Naive thymus-derived CD8-positive, alpha-beta T cell (primary cell): ENCODE measurements around the gene ANAPC13. TPM values are rescaled to one million over a fixed set of nuclear protein-coding genes. Genes with fewer than 3 reads are reported as not detected.
A peak's percentile ranks its signal among the peaks of the same experiment; 100 is the strongest.

Experiments used
- ATAC-seq, 2 donors: fragments of 150-1000 bp; cut with Tn5 transposase in 1 of 2; sonication (Bioruptor Pico), chemical (Tn5 transposase) in 1 of 2; 1 replicate in 1 of 2; 2 replicates in 1 of 2; pipeline ENCODE4 v1.10.0; 2021; ENCODE audit warnings: mild to moderate bottlenecking in 2 of 2, moderate library complexity in 2 of 2
- POLR2A ChIA-PET: fragments of 350-600 bp; sonication (Branson Sonifier 250); formaldehyde crosslinking; loops from one replicate; lab custom pipeline; 2021; ENCODE audit warnings: antibody characterized with exemption; lab: Charles Lee
- DNase-seq, 10 donors: peaks; one replicate each; pipeline versions ENCODE4 v3.0.0 to v3.0.0-alpha.2; 2020 to 2022
- H3K27ac Mint-ChIP-seq, 10 donors: one replicate each; pipeline ENCODE4 v1.8.0; 2020 to 2022; ENCODE audit warnings: mild to moderate bottlenecking in 10 of 10, mixed read lengths in 10 of 10, moderate library complexity in 4 of 10, inconsistent platforms in 1 of 10
- H3K27me3 Mint-ChIP-seq, 5 donors: one replicate each; pipeline ENCODE4 v1.8.0; 2021 to 2022; ENCODE audit warnings: mixed read lengths in 5 of 5
- H3K36me3 Mint-ChIP-seq, 3 donors: one replicate each; pipeline ENCODE4 v1.8.0; 2020 to 2022; ENCODE audit warnings: mixed read lengths in 3 of 3, mild to moderate bottlenecking in 2 of 3, inconsistent platforms in 1 of 3
- H3K4me1 Mint-ChIP-seq, 4 donors: one replicate each; pipeline ENCODE4 v1.8.0; 2021 to 2022; ENCODE audit warnings: mixed read lengths in 4 of 4
- H3K4me3 Mint-ChIP-seq, 10 donors: one replicate each; pipeline ENCODE4 v1.8.0; 2020 to 2022; ENCODE audit warnings: mild to moderate bottlenecking in 10 of 10, mixed read lengths in 10 of 10, moderate library complexity in 6 of 10, inconsistent platforms in 1 of 10
- H3K9me3 Mint-ChIP-seq, 9 donors: one replicate each; pipeline ENCODE4 v1.8.0; 2020 to 2022; ENCODE audit warnings: mixed read lengths in 9 of 9, mild to moderate bottlenecking in 3 of 9, inconsistent platforms in 1 of 9, moderate library complexity in 1 of 9
- polyA plus RNA-seq, 3 donors: library from polyadenylated mRNA; unstranded; fragments of 300-500 nt; fragmentation: Illumina TruSeq; gene quantifications; one replicate each; pipeline ENCODE4 v1.2.3, GENCODE V29; 2021
- total RNA-seq, 8 experiments: library from RNA in 2 of 8; stranded (reverse) in 2 of 8; gene quantifications; one replicate each; pipeline ENCODE4 v1.2.3 and lab custom pipeline; 2021 to 2026

The ANAPC13 gene
- total and polyA plus RNA-seq, 5 experiments from 2014 or later, result 36.1 to 96.1 (median 88.9) TPM

- H3K9me3 Mint-ChIP-seq, result peaks cover 11 to 43% (median 40%) of the 10 kb centered on the region in 9 donors
- H3K36me3 Mint-ChIP-seq, result peaks cover 57 to 84% (median 83%) of the 10 kb centered on the region in 3 donors
- no peak overlapping the region for H3K4me3 Mint-ChIP-seq
- H3K27ac Mint-ChIP-seq, result peak overlapping the region in 1 of 10 donors; percentile 37
- peaks cover 24 to 40% (median 37%) of the 10 kb centered on the region in 4 donors for H3K4me1 Mint-ChIP-seq
- no peak for DNase-seq
- POLR2A ChIA-PET, result no interaction called here
- H3K27me3 Mint-ChIP-seq, result no peaks in the 10 kb centered on the region
- no peak for ATAC-seq
These were observed 19.7 kb upstream of the ANAPC13 start for GRCh38 chr3:134505485-134505884.

GRCh38 chr3:134504132-134504531 is 18.3 kb upstream of the ANAPC13 start:
- Mint-ChIP-seq H3K36me3 (peaks cover 52 to 86% (median 84%) of the 10 kb centered on the region in 3 donors), H3K4me1 (peaks cover 28 to 50% (median 45%) of the 10 kb centered on the region in 4 donors), H3K27ac (no peak overlapping the region), H3K9me3 (peaks cover 11 to 43% (median 40%) of the 10 kb centered on the region in 9 donors), H3K27me3 (no peaks in the 10 kb centered on the region), H3K4me3 (peak overlapping the region in 1 of 10 donors; percentile 14)
- ATAC-seq (no peak), DNase-seq (no peak)
- POLR2A ChIA-PET, result no interaction called here

- Mint-ChIP-seq H3K36me3 (peaks cover 48 to 86% (median 83%) of the 10 kb centered on the region in 3 donors), H3K9me3 (peaks cover 13 to 43% (median 40%) of the 10 kb centered on the region in 9 donors), H3K4me3 (peak overlapping the region in 3 of 10 donors; percentile 6 to 46 (median 27)), H3K27me3 (no peaks in the 10 kb centered on the region), H3K27ac (no peak overlapping the region), H3K4me1 (peaks cover 35 to 59% (median 53%) of the 10 kb centered on the region in 4 donors)
- ATAC-seq (no peak), DNase-seq (no peak)
- POLR2A ChIA-PET, result no interaction called here
These were observed 17.5 kb upstream of the ANAPC13 start for GRCh38 chr3:134503266-134503665.

- Mint-ChIP-seq H3K4me1 (peaks cover 43 to 73% (median 72%) of the 10 kb centered on the region in 4 donors), H3K36me3 (peaks cover 25 to 66% (median 58%) of the 10 kb centered on the region in 3 donors), H3K27ac (peak overlapping the region in 3 of 10 donors; percentile 8 to 64 (median 56)), H3K27me3 (no peaks in the 10 kb centered on the region), H3K9me3 (peaks cover 0 to 10% (median 5%) of the 10 kb centered on the region in 9 donors), H3K4me3 (no peak overlapping the region)
- POLR2A ChIA-PET, result no interaction called here
- ATAC-seq (no peak), DNase-seq (no peak)
These were observed 10.8 kb upstream of the ANAPC13 start for GRCh38 chr3:134496471-134497071.

- no peaks in the 10 kb centered on the region for H3K27me3 Mint-ChIP-seq
- POLR2A ChIA-PET, result no interaction called here
- peaks cover 0 to 4% (median under 1%) of the 10 kb centered on the region in 9 donors for H3K9me3 Mint-ChIP-seq
- no peak overlapping the region for H3K4me3 Mint-ChIP-seq
- H3K27ac Mint-ChIP-seq, result peak overlapping the region in 3 of 10 donors; percentile 8 to 64 (median 56)
- ATAC-seq (no peak), DNase-seq (no peak)
- peaks cover 21 to 60% (median 53%) of the 10 kb centered on the region in 3 donors for H3K36me3 Mint-ChIP-seq
- peaks cover 42 to 71% (median 68%) of the 10 kb centered on the region in 4 donors for H3K4me1 Mint-ChIP-seq
These were observed 10.2 kb upstream of the ANAPC13 start for GRCh38 chr3:134495980-134496379.

- Mint-ChIP-seq H3K27me3 (no peaks in the 10 kb centered on the region), H3K27ac (no peak overlapping the region), H3K36me3 (peaks cover 15 to 46% (median 40%) of the 10 kb centered on the region in 3 donors), H3K4me3 (no peak overlapping the region), H3K9me3 (peaks cover 0 to 2% (median 0%) of the 10 kb centered on the region in 9 donors), H3K4me1 (peaks cover 37 to 69% (median 67%) of the 10 kb centered on the region in 4 donors)
- DNase-seq (no peak), ATAC-seq (no peak)
- POLR2A ChIA-PET, result interaction anchor here (1.1 kb wide), 1 partner anchor 9 kb away, joined by 4 read pairs; the partner anchor contains the start of genes ANAPC13 and CEP63
These were observed 8.7 kb upstream of the ANAPC13 start for GRCh38 chr3:134494495-134494894.

GRCh38 chr3:134487406-134487805 is 1.6 kb upstream of the ANAPC13 start:
- H3K36me3 Mint-ChIP-seq, result peaks cover 0 to 10% (median 0%) of the 10 kb centered on the region in 3 donors
- no peaks in the 10 kb centered on the region for H3K9me3 Mint-ChIP-seq
- H3K27me3 Mint-ChIP-seq, result no peaks in the 10 kb centered on the region
- H3K27ac Mint-ChIP-seq, result peak overlapping the region; percentile 64 to 99 (median 94)
- POLR2A ChIA-PET, result interaction anchor here (2.1 kb wide), 1 partner anchor 237 kb away, joined by 15 read pairs; the partner anchor contains the start of gene RYK
- no peak for DNase-seq
- peak overlapping the region; percentile 76 to 100 (median 99) for H3K4me3 Mint-ChIP-seq
- no peak for ATAC-seq
- peaks cover 23 to 68% (median 65%) of the 10 kb centered on the region in 4 donors for H3K4me1 Mint-ChIP-seq

- ATAC-seq (peak; percentile 44 to 46), DNase-seq (peak in 8 of 10 donors; percentile 14 to 68 (median 51))
These were observed 824 bp upstream of the ANAPC13 start for GRCh38 chr3:134486577-134487041.

GRCh38 chr3:134485075-134485717 is 589 bp downstream of the ANAPC13 start:
- Mint-ChIP-seq H3K4me1 (peaks cover 23 to 71% (median 65%) of the 10 kb centered on the region in 4 donors), H3K27ac (peak overlapping the region; percentile 99 to 100 (median 99)), H3K36me3 (peaks cover 0 to 31% (median 4%) of the 10 kb centered on the region in 3 donors), H3K9me3 (no peaks in the 10 kb centered on the region), H3K27me3 (no peaks in the 10 kb centered on the region), H3K4me3 (peak overlapping the region; percentile 96 to 100 (median 100))
- peak; percentile 3 to 12 for ATAC-seq
- POLR2A ChIA-PET, result interaction anchor here (1.1 to 3.1 kb wide), 6 partner anchors 9 to 912 kb away, joined by 3 to 25 read pairs (median 4); partner anchors contain the start of genes CDV3, RYK and TOPBP1
- DNase-seq, result peak in 3 of 10 donors; percentile 66 to 91 (median 80)

More at GRCh38 chr3:134486577-134487041, 824 bp upstream of the ANAPC13 start:
- POLR2A ChIA-PET, result interaction anchor here (1.1 to 3.1 kb wide), 4 partner anchors 8 to 913 kb away, joined by 3 to 25 read pairs (median 10); partner anchors contain the start of genes CDV3 and RYK
- no peaks in the 10 kb centered on the region for H3K27me3 Mint-ChIP-seq
- peak overlapping the region; percentile 32 to 100 (median 99) for H3K27ac Mint-ChIP-seq
- H3K4me1 Mint-ChIP-seq, result peaks cover 23 to 69% (median 65%) of the 10 kb centered on the region in 4 donors
- peaks cover 0 to 17% (median 0%) of the 10 kb centered on the region in 3 donors for H3K36me3 Mint-ChIP-seq
- H3K9me3 Mint-ChIP-seq, result no peaks in the 10 kb centered on the region
- H3K4me3 Mint-ChIP-seq, result peak overlapping the region; percentile 96 to 100 (median 100)

GRCh38 chr3:134483195-134483900 is 2.4 kb downstream of the ANAPC13 start:
- peak overlapping the region in 9 of 10 donors; percentile 30 to 100 (median 96) for H3K4me3 Mint-ChIP-seq
- H3K36me3 Mint-ChIP-seq, result peaks cover 0 to 44% (median 7%) of the 10 kb centered on the region in 3 donors
- no peaks in the 10 kb centered on the region for H3K9me3 Mint-ChIP-seq
- H3K27me3 Mint-ChIP-seq, result no peaks in the 10 kb centered on the region
- ATAC-seq, result no peak
- POLR2A ChIA-PET, result interaction anchor here (0.8 to 3.1 kb wide), 3 partner anchors 10 to 1795 kb away, joined by 3 to 25 read pairs (median 4); partner anchors contain the start of gene CDV3
- peak overlapping the region in 8 of 10 donors; percentile 13 to 80 (median 44) for H3K27ac Mint-ChIP-seq
- no peak for DNase-seq
- H3K4me1 Mint-ChIP-seq, result peaks cover 23 to 58% (median 53%) of the 10 kb centered on the region in 4 donors

GRCh38 chr3:134482622-134483021 is 3.2 kb downstream of the ANAPC13 start:
- no peak for ATAC-seq
- POLR2A ChIA-PET, result no interaction called here
- no peaks in the 10 kb centered on the region for H3K9me3 Mint-ChIP-seq
- no peak overlapping the region for H3K4me3 Mint-ChIP-seq
- DNase-seq, result no peak
- H3K27me3 Mint-ChIP-seq, result no peaks in the 10 kb centered on the region
- peaks cover 17 to 51% (median 46%) of the 10 kb centered on the region in 4 donors for H3K4me1 Mint-ChIP-seq
- H3K27ac Mint-ChIP-seq, result peak overlapping the region in 4 of 10 donors; percentile 14 to 80 (median 48)
- peaks cover 3 to 49% (median 9%) of the 10 kb centered on the region in 3 donors for H3K36me3 Mint-ChIP-seq
